ENCODE measurements around the gene NUP153.
"Not testable (repeated sequence)": the region's sequence is repeated elsewhere in the genome, so short reads cannot be mapped to it uniquely, and the experiment has no call there.

NUP153 gene

GRCh38 chr6:17601386-17601703 lies 105.4 kb downstream of the NUP153 start:
- DNase-seq (ENCODE audit: low spot score), result no peak

GRCh38 chr6:17600527-17601385 lies 106.0 kb downstream of the NUP153 start:
- DNase-seq (ENCODE audit: low spot score), result peak; percentile 46

GRCh38 chr6:17599877-17600526 lies 106.7 kb downstream of the NUP153 start, which contains the start of gene FAM8A1:
TSS of gene FAM8A1 (plus strand) at chr6:17600302. CDS start at chr6:17600410, 108 bp downstream.
- peak; percentile 95 for DNase-seq (ENCODE audit: low spot score)

GRCh38 chr6:17596085-17596484 lies 110.6 kb downstream of the NUP153 start:
- DNase-seq (ENCODE audit: low spot score), result no peak

GRCh38 chr6:17593246-17593645 lies 113.5 kb downstream of the NUP153 start:
- DNase-seq (ENCODE audit: low spot score), result no peak

GRCh38 chr6:17591287-17591686 lies 115.4 kb downstream of the NUP153 start:
- no peak for DNase-seq (ENCODE audit: low spot score)

GRCh38 chr6:17589406-17590096 lies 117.2 kb downstream of the NUP153 start:
- DNase-seq (ENCODE audit: low spot score), result no peak

- no peak for DNase-seq (ENCODE audit: low spot score)
Measured at GRCh38 chr6:17588011-17588410, 118.7 kb downstream of the NUP153 start.

- not testable (repeated sequence) for DNase-seq (ENCODE audit: low spot score)
Measured at GRCh38 chr6:17586623-17587022, 120.1 kb downstream of the NUP153 start.

- DNase-seq (ENCODE audit: low spot score), result no peak
Measured at GRCh38 chr6:17585766-17586490, 120.8 kb downstream of the NUP153 start.

GRCh38 chr6:17584241-17584803 lies 122.4 kb downstream of the NUP153 start:
- DNase-seq (ENCODE audit: low spot score), result peak; percentile 91

- no peak for DNase-seq (ENCODE audit: low spot score)
Measured at GRCh38 chr6:17583811-17584210, 122.9 kb downstream of the NUP153 start.

- not testable (repeated sequence) for DNase-seq (ENCODE audit: low spot score)
Measured at GRCh38 chr6:17581282-17581681, 125.4 kb downstream of the NUP153 start.

- peak; percentile 53 for DNase-seq (ENCODE audit: low spot score)
Measured at GRCh38 chr6:17580518-17581048, 126.1 kb downstream of the NUP153 start.

GRCh38 chr6:17577059-17577458 lies 129.7 kb downstream of the NUP153 start:
- DNase-seq (ENCODE audit: low spot score), result no peak

- DNase-seq (ENCODE audit: low spot score), result no peak
Measured at GRCh38 chr6:17574866-17575560, 131.7 kb downstream of the NUP153 start.

GRCh38 chr6:17565399-17565798 lies 141.3 kb downstream of the NUP153 start:
- no peak for DNase-seq (ENCODE audit: low spot score)

Measured in cerebellar cortex (tissue), 1 donor.